WTC11 (cell line): Measurements from ENCODE around the gene ARAP1. TPM values are rescaled to one million over a fixed set of nuclear protein-coding genes. Genes with fewer than 3 reads are reported as not detected.

Source experiments
- ATAC-seq: fragments of 200-7000 bp; cut with Tn5 transposase; 2 replicates; pipeline ENCODE4 v1.10.0; 2021; ENCODE audit warnings: mild to moderate bottlenecking, moderate library complexity
- CTCF ChIA-PET: fragments of 300-600 bp; sonication (Branson Sonifier 250); formaldehyde crosslinking; loops from one replicate; lab custom pipeline; 2021; ENCODE audit warnings: antibody characterized with exemption; lab: Charles Lee
- POLR2A ChIA-PET: fragments of 350-600 bp; sonication (Branson Sonifier 250); formaldehyde crosslinking; loops from one replicate; lab custom pipeline; 2021; ENCODE audit warnings: antibody characterized with exemption; lab: Charles Lee
- DNase-seq: peaks from one replicate; pipeline ENCODE4 v3.0.0; 2021; ENCODE audit warnings: low spot score
- H3K27ac Mint-ChIP-seq: 2 replicates; pipeline ENCODE4 v1.8.0; 2021; ENCODE audit warnings: mixed read lengths
- H3K27me3 Mint-ChIP-seq: 2 replicates; pipeline ENCODE4 v1.8.0; 2021; ENCODE audit warnings: low read depth, mild to moderate bottlenecking, moderate library complexity, mixed read lengths
- H3K36me3 Mint-ChIP-seq: 2 replicates; pipeline ENCODE4 v1.8.0; 2021; ENCODE audit warnings: mixed read lengths
- H3K4me1 Mint-ChIP-seq: 2 replicates; pipeline ENCODE4 v1.8.0; 2022; ENCODE audit warnings: mixed read lengths
- H3K4me3 Mint-ChIP-seq: 2 replicates; pipeline ENCODE4 v1.8.0; 2021; ENCODE audit warnings: mild to moderate bottlenecking, moderate library complexity, mixed read lengths
- H3K9me3 Mint-ChIP-seq: 2 replicates; pipeline ENCODE4 v1.8.0; 2021; ENCODE audit warnings: mixed read lengths
- ELF4 ChIP-seq: sonication (generic); formaldehyde crosslinking; IDR thresholded peaks from 2 replicates; pipeline ENCODE4 v1.8.1; 2022; ENCODE audit warnings: low read depth, mild to moderate bottlenecking, moderate library complexity, missing genetic modification reagents
- EMX1 ChIP-seq: fragments of 250-450 bp; sonication (Bioruptor Pico); IDR thresholded peaks from 2 replicates; pipeline ENCODE4 v1.8.0; 2021; ENCODE audit warnings: mild to moderate bottlenecking
- FOXJ3 ChIP-seq: sonication (generic); formaldehyde crosslinking; IDR thresholded peaks from 2 replicates; pipeline ENCODE4 v1.9.0; 2021; ENCODE audit warnings: missing genetic modification reagents, mild to moderate bottlenecking, borderline replicate concordance
- GRHL2 ChIP-seq: fragments of 250-450 bp; sonication (Bioruptor Pico); IDR thresholded peaks from 2 replicates; pipeline ENCODE4 v1.8.0; 2022; ENCODE audit warnings: mild to moderate bottlenecking, moderate library complexity; ENCODE audit not compliant: insufficient replicate concordance, severe bottlenecking
- GTF2I ChIP-seq: fragments of 250-450 bp; sonication (Bioruptor Pico); conservative IDR thresholded peaks from 2 replicates; pipeline ENCODE4 v1.4.0; 2021; ENCODE audit warnings: mild to moderate bottlenecking
- HMGA2 ChIP-seq: fragments of 250-450 bp; sonication (Bioruptor Pico); IDR thresholded peaks from 2 replicates; pipeline ENCODE4 v1.4.0; 2021; ENCODE audit warnings: mild to moderate bottlenecking, moderate library complexity
- IRF2 ChIP-seq: sonication (generic); formaldehyde crosslinking; IDR thresholded peaks from 2 replicates; pipeline ENCODE4 v1.8.0; 2022; ENCODE audit warnings: low read depth, missing genetic modification reagents, borderline replicate concordance
- NFE2L1 ChIP-seq: sonication (generic); formaldehyde crosslinking; IDR thresholded peaks from 2 replicates; pipeline ENCODE4 v1.8.1; 2023; ENCODE audit warnings: missing genetic modification reagents
- NR1H2 ChIP-seq: sonication (generic); formaldehyde crosslinking; IDR thresholded peaks from 2 replicates; pipeline ENCODE4 v1.9.0; 2021; ENCODE audit warnings: mild to moderate bottlenecking, moderate library complexity, missing genetic modification reagents
- ZNF232 ChIP-seq: sonication (generic); formaldehyde crosslinking; IDR thresholded peaks from 2 replicates; pipeline ENCODE4 v1.8.0; 2022; ENCODE audit warnings: mild to moderate bottlenecking, missing genetic modification reagents
- total RNA-seq: library from RNA; stranded (reverse); gene quantifications from 3 replicates; pipeline ENCODE4 v1.2.3, GENCODE V29; 2021
- TF ChIP-seq, protein P1 (sequence below): sonication (generic); formaldehyde crosslinking; IDR thresholded peaks from 2 replicates; pipeline ENCODE4 v1.8.1; 2023; ENCODE audit warnings: mild to moderate bottlenecking, missing genetic modification reagents, moderate library complexity
- TF ChIP-seq, protein P2 (sequence below): sonication (generic); formaldehyde crosslinking; IDR thresholded peaks from 2 replicates; pipeline ENCODE4 v1.8.0; 2022; ENCODE audit warnings: missing genetic modification reagents
- TF ChIP-seq, protein P3 (sequence below): sonication (generic); formaldehyde crosslinking; IDR thresholded peaks from 2 replicates; pipeline ENCODE4 v1.8.0; 2023; ENCODE audit warnings: missing genetic modification reagents
- TF ChIP-seq, protein P4 (sequence below): fragments of 250-450 bp; sonication (Bioruptor Pico); IDR thresholded peaks from 2 replicates; pipeline ENCODE4 v1.9.0; 2021; ENCODE audit warnings: moderate library complexity, mild to moderate bottlenecking, inconsistent platforms, borderline replicate concordance
- TF ChIP-seq, protein P5 (sequence below): sonication (generic); formaldehyde crosslinking; IDR thresholded peaks from 2 replicates; pipeline ENCODE4 v1.8.1; 2023; ENCODE audit warnings: mild to moderate bottlenecking, missing genetic modification reagents
- TF ChIP-seq, protein P6 (sequence below): sonication (generic); formaldehyde crosslinking; IDR thresholded peaks from 2 replicates; pipeline ENCODE4 v1.8.1; 2023; ENCODE audit warnings: mild to moderate bottlenecking, moderate library complexity, missing genetic modification reagents
- TF ChIP-seq, protein P7 (sequence below): fragments of 250-450 bp; sonication (Bioruptor Pico); IDR thresholded peaks from 2 replicates; pipeline ENCODE4 v1.9.0; 2021; ENCODE audit warnings: mild to moderate bottlenecking

The ARAP1 gene
- total RNA-seq, 1 experiment from 2014 or later = 98.8 TPM

DNA sequence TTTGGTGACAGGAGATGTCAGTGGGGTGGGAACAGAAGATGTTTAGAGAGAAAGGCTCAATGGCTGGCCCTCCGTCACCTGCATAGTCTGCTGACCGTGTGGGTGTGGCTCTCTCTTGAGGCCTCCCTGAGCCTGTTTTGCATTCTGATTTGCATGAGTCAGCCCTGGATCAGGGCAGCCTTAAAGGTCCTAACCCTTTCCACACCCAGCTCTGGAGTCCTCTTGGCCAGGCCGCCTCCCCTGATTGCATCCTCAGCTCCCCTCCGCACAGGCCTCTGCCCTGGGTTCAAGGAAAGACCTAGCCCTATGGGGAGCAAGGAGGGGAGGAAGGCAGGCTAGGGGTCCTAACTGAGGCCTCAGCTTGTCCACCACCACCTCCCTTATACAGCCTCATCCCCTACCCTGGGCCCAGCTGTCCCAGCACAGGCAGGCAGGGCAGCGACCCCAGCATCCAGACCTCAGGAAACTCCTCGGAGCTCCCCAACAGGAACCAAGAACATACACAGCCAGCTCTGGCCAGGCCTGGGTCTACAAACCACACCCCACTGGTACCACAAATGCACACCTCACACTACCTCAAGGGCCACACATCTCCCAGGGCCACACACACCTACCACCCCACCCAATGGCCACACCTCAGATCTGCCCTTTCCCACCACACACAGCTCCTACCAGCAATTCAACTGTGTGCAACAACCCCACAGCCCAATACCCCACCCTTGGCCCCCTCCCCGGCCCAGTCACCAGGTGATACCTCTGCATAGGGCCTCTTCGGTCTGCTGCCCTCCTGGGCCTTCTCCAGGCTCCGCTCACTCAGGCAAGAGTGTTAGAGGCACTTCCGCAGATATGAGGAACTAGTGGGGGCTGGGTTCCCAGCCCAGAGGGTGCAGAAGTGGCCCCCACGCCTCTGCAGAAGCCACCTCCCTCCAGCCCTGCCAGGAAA lies 13.7 kb downstream of the ARAP1 start (continued):
- TF ChIP-seq, protein P1, sequence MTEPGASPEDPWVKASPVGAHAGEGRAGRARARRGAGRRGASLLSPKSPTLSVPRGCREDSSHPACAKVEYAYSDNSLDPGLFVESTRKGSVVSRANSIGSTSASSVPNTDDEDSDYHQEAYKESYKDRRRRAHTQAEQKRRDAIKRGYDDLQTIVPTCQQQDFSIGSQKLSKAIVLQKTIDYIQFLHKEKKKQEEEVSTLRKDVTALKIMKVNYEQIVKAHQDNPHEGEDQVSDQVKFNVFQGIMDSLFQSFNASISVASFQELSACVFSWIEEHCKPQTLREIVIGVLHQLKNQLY (CRISPR knock-in tag) = no peak
- TF ChIP-seq FOXJ3 (CRISPR knock-in tag) (no peak), IRF2 (CRISPR knock-in tag) (no peak), NFE2L1 (CRISPR knock-in tag) (no peak), EMX1 (CRISPR knock-in tag) (no peak)
- TF ChIP-seq, protein P2, sequence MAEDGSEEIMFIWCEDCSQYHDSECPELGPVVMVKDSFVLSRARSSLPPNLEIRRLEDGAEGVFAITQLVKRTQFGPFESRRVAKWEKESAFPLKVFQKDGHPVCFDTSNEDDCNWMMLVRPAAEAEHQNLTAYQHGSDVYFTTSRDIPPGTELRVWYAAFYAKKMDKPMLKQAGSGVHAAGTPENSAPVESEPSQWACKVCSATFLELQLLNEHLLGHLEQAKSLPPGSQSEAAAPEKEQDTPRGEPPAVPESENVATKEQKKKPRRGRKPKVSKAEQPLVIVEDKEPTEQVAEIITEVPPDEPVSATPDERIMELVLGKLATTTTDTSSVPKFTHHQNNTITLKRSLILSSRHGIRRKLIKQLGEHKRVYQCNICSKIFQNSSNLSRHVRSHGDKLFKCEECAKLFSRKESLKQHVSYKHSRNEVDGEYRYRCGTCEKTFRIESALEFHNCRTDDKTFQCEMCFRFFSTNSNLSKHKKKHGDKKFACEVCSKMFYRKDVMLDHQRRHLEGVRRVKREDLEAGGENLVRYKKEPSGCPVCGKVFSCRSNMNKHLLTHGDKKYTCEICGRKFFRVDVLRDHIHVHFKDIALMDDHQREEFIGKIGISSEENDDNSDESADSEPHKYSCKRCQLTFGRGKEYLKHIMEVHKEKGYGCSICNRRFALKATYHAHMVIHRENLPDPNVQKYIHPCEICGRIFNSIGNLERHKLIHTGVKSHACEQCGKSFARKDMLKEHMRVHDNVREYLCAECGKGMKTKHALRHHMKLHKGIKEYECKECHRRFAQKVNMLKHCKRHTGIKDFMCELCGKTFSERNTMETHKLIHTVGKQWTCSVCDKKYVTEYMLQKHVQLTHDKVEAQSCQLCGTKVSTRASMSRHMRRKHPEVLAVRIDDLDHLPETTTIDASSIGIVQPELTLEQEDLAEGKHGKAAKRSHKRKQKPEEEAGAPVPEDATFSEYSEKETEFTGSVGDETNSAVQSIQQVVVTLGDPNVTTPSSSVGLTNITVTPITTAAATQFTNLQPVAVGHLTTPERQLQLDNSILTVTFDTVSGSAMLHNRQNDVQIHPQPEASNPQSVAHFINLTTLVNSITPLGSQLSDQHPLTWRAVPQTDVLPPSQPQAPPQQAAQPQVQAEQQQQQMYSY (CRISPR knock-in tag) = no peak
- TF ChIP-seq, protein P3, sequence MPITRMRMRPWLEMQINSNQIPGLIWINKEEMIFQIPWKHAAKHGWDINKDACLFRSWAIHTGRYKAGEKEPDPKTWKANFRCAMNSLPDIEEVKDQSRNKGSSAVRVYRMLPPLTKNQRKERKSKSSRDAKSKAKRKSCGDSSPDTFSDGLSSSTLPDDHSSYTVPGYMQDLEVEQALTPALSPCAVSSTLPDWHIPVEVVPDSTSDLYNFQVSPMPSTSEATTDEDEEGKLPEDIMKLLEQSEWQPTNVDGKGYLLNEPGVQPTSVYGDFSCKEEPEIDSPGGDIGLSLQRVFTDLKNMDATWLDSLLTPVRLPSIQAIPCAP = no peak

DNA sequence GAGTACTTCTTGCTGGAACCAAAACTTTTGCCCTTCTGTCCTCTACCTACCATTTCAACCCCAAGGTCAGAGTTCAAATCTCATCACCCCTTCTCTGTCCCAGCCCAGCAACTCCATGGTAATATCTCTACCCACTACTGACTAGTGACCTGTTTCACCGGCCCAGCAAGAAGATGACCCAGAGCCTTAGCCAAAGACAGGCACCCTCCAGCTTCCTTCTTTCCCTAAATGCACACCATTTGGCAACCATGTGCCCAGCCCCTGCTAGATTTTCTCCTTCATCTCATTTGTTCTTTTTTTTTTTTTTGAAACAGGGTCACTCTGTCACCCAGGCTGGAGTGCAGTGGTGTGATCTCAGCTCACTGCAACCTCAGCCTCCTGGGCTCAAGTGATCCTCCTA lies 14.9 kb downstream of the ARAP1 start:
- H3K36me3 Mint-ChIP-seq = peaks cover 5% of the 10 kb centered on the region; the same call in 1 of the 2 replicates
- DNase-seq (no peak), ATAC-seq (no peak)
- H3K4me3 Mint-ChIP-seq = no peak overlapping the region
- H3K27me3 Mint-ChIP-seq = no peaks in the 10 kb centered on the region
- ChIA-PET POLR2A (interaction anchor here (1.3 kb wide), 1 partner anchor 61 kb away, joined by 3 read pairs; no protein-coding TSS in a partner anchor), CTCF (interaction anchor here (1.1 to 3.8 kb wide), 3 partner anchors 12 to 53 kb away, joined by 3 to 19 read pairs (median 6); no protein-coding TSS in a partner anchor)
- no peaks in the 10 kb centered on the region for H3K9me3 Mint-ChIP-seq
- TF ChIP-seq ELF4 (CRISPR knock-in tag) (no peak), FOXJ3 (CRISPR knock-in tag) (no peak), GTF2I (CRISPR knock-in tag) (no peak), GRHL2 (no peak), NR1H2 (no peak), HMGA2 (CRISPR knock-in tag) (no peak), ZNF232 (CRISPR knock-in tag) (no peak)
- TF ChIP-seq, protein P4, sequence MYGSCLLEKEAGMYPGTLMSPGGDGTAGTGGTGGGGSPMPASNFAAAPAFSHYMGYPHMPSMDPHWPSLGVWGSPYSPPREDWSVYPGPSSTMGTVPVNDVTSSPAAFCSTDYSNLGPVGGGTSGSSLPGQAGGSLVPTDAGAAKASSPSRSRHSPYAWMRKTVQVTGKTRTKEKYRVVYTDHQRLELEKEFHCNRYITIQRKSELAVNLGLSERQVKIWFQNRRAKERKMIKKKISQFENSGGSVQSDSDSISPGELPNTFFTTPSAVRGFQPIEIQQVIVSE = no peak
- TF ChIP-seq, protein P1 (CRISPR knock-in tag) = no peak
- TF ChIP-seq, protein P5, sequence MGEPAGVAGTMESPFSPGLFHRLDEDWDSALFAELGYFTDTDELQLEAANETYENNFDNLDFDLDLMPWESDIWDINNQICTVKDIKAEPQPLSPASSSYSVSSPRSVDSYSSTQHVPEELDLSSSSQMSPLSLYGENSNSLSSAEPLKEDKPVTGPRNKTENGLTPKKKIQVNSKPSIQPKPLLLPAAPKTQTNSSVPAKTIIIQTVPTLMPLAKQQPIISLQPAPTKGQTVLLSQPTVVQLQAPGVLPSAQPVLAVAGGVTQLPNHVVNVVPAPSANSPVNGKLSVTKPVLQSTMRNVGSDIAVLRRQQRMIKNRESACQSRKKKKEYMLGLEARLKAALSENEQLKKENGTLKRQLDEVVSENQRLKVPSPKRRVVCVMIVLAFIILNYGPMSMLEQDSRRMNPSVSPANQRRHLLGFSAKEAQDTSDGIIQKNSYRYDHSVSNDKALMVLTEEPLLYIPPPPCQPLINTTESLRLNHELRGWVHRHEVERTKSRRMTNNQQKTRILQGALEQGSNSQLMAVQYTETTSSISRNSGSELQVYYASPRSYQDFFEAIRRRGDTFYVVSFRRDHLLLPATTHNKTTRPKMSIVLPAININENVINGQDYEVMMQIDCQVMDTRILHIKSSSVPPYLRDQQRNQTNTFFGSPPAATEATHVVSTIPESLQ (CRISPR knock-in tag) = no peak
- TF ChIP-seq, protein P2 (CRISPR knock-in tag) = no peak
- TF ChIP-seq, protein P6, sequence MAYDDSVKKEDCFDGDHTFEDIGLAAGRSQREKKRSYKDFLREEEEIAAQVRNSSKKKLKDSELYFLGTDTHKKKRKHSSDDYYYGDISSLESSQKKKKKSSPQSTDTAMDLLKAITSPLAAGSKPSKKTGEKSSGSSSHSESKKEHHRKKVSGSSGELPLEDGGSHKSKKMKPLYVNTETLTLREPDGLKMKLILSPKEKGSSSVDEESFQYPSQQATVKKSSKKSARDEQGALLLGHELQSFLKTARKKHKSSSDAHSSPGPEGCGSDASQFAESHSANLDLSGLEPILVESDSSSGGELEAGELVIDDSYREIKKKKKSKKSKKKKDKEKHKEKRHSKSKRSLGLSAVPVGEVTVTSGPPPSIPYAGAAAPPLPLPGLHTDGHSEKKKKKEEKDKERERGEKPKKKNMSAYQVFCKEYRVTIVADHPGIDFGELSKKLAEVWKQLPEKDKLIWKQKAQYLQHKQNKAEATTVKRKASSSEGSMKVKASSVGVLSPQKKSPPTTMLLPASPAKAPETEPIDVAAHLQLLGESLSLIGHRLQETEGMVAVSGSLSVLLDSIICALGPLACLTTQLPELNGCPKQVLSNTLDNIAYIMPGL = no peak
- TF ChIP-seq, protein P7, sequence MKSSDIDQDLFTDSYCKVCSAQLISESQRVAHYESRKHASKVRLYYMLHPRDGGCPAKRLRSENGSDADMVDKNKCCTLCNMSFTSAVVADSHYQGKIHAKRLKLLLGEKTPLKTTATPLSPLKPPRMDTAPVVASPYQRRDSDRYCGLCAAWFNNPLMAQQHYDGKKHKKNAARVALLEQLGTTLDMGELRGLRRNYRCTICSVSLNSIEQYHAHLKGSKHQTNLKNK (CRISPR knock-in tag) = no peak
- no peak overlapping the region; the same call in 1 of the 2 replicates for H3K27ac Mint-ChIP-seq
- H3K4me1 Mint-ChIP-seq = peaks cover 51% of the 10 kb centered on the region
